H4 (cell line): ENCODE data around the gene EVL. TPM values are rescaled to one million over a fixed set of nuclear protein-coding genes. Genes with fewer than 3 reads are reported as not detected.

Source experiments
- DNase-seq: peaks from one replicate; pipeline ENCODE4 v3.0.0-alpha.2; 2015; ENCODE audit warnings: low spot score
- total RNA-seq: library from RNA; depleted of rRNA; stranded (reverse); fragments of >200 nt; shearing (Covaris generic); gene quantifications from 2 replicates; pipeline ENCODE4 v1.2.3, GENCODE V29; 2014

EVL gene
- total RNA-seq, 1 experiment from 2014 or later: 13.0 TPM

- DNase-seq: no peak
Observed at GRCh38 chr14:100128688-100129087, 63.5 kb downstream of the EVL start.

DNA sequence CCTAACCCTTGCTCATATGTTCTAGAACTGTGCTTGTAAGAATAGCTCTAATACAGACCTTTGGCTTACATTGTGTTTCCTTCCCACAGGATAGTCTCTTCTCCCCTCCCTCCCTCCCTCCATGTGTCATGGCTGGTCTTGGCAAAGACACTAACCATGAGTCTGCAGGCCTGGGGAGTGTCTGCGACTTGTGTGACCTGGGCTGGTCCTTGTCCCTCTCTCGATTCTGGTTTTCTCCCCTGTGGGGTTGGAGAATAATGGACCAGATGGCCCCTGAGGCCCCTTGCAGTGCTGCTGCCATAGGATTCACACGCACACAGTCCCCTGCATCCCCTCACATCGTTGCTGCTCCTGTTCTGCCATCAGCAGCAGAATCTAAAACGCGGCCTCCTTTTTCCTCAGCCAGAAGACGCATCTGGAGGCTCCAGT, 64.0 kb downstream of the EVL start:
- no peak for DNase-seq

DNA sequence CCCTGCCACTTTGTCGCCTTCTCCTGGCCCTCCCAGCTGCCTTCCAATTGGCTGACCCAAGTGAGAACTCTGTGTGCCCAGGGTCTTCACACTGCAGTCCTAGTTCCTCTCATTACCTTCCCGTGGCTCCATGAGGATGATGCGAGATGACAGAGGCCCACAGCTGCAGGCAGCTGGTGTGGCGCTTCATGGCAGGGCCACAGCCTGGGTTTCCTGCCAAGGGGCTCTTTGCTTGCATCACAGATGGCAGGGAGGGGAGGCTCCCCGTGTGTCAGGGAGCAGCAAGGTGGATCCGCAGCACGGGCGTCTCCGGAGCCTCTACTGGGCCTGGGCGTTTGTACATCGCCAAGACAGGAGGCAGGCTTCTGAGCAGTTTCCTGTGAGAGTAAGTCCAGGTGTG, 65.3 kb downstream of the EVL start:
- no peak for DNase-seq

DNA sequence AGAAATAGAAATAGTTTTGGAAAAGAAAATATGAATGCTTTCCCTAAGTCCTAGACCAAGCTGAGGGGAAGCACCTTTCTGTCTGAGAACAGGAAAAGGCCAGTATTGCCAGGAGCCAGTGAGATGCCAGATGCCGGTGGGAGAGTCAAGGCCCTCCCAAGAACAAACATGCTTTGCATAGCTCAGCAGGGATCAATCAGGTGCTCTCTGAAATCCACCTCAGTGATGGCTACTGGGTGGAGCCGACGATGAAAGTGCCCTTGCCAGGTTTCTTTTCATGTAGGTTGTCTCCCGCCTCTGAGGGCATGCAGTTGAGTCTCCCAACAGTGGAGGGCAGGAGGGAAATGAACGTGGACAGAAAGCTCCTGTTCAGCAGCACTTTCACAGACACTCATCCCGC, 66.0 kb downstream of the EVL start:
- no peak for DNase-seq

DNA sequence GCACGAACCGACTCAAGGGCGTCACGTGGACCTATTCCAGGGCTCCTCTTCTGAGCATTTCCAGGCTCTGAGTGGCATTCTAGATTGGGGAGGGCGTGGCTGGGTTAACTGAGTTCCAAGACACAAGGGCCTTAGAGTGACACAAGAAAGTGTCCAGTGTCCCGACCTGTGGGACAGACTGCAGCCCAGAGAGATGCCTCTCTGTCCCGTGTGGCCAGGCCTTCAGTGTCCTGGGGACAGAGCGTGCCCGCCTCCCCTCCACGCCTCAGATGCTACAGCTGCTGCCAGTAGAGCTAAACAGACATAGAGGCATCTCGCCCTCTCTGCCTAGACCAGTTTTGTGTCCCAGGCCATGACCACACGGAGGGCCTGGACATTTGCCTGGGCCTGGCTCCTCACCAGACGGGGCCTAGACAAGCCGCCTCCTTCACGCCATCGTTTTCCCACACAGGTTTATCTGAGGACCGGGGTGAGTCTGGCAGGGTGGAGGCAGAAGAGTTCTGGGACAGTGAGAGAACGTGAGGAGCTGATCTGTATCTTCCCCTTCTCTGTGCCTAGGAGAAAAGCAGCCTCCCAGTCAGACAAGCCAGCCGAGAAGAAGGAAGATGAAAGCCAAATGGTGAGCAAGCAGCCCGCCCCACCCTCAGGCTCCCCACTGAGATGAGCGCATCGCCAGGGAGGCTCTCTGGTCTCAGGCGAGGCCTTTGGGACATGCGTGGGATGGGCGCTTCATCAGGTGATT, 67.1 kb downstream of the EVL start:
- no peak for DNase-seq

DNA sequence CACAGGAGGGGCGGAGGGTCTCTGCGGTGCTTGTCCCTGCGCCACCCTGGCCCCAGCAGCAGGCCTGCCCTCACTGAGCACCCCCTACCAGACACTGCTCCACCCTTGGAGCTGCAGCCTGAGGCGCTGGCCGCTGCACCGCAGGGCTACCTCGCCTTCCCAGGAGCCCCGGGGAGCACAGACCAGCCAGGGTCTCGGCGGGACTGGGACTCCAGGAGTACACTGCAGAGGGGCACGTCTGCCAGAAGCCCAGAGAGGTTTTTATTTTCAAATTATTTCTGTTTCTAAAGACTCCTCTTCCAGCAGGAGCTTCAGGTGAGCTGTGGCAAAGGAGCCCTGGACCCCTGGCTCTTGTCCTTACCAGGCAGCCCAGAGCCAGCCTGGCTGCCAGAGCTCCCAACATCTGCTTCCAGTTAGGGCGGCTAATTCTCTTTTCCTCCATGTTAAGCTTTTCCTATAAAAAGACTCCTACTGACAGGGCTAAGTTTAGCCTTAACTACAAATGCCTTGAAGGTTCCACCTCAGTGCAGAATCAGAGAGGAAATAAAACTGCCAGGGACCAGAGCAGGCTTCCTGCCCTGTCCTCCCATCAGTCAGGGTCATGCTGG, 67.8 kb downstream of the EVL start:
- no peak for DNase-seq

- DNase-seq: no peak
Observed at GRCh38 chr14:100134586-100134985, 69.4 kb downstream of the EVL start.

- no peak for DNase-seq
Observed at GRCh38 chr14:100135073-100135472, 69.9 kb downstream of the EVL start.

DNA sequence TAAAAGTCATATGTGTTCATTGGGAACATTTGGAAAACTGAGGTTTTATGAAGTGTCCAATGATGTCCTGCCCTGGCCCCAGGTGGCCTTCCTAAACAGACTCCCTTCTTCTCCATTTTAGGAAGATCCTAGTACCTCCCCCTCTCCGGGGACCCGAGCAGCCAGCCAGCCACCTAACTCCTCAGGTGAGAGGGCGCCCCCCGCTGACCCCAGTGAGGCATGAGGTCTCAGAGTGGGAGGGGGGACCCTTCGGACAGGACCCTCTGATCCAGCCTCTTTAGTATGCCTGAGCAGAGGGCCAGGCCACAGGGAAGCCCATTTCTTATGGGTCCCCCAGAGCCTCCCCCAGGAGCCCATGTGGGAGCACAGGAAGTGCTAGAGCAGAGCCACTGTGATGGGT, 70.6 kb downstream of the EVL start:
- no peak for DNase-seq

GRCh38 chr14:100137173-100137572, 72.0 kb downstream of the EVL start:
- no peak for DNase-seq

DNA sequence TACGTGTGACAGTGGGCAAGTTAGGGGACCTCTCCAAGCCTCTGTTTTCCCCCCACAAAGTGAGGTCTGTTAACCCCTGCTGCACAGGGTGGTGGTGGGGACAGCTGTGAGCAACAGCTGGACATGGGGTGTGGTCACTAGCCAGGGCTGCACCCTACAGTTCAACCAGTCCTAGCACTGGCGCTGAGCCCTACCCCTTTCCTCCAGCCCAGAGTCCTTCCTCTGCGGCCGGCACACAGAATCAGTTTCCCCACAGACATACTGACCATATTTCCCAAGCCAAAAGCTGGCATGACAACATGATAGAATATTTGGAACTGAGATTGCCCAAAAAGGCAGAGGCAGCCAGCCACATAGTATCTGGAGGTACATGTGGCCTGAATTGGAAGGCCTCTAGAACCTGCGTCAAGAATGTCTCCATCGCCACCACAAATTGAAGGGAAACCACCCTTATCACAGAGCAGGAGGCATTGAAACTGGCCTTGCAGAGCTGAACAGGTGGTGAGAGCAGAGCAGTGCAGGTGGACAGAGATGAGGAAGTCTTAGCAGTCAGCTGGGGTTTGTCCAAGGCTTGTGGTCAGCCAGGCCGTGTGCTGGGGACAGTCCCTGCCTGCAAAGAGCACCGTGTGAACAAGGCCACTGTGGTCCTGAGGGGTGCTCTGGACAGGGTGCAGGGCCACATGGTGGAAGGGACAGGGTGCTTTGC, 73.0 kb downstream of the EVL start:
- DNase-seq: no peak

GRCh38 chr14:100138955-100139354, 73.7 kb downstream of the EVL start:
- DNase-seq: no peak

DNA sequence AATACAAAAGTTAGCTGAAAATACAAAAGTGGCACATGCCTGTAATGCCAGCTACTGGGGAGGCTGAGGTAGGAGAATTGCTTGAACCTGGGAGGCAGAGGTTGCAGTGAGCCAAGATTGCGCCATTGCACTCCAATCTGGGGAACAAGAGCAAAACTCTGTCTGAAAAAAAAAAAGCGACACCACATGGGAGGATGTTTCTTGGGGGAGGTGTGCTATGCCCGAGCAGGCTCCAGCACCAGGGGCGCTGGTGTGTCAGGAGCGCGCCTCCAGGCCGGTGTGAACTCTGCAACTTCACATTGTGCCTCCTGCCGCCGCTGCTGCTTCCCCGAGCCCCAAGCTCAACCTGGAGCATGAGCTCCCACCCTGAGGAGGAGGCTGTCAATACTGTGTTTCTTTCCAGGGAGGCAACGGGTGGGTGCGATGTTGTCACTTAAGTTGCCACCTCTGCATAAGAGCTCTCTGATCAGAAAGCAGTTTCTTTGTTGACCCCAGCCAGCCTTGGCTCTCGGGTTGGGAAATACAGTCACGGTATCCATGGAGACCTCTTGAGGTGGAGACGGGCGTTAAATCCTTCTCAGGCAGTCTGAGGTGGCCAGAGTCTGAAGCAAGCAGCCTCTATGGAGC, 75.3 kb downstream of the EVL start:
- DNase-seq: no peak

- DNase-seq: no peak
Observed at GRCh38 chr14:100141098-100141497, 75.9 kb downstream of the EVL start.

DNA sequence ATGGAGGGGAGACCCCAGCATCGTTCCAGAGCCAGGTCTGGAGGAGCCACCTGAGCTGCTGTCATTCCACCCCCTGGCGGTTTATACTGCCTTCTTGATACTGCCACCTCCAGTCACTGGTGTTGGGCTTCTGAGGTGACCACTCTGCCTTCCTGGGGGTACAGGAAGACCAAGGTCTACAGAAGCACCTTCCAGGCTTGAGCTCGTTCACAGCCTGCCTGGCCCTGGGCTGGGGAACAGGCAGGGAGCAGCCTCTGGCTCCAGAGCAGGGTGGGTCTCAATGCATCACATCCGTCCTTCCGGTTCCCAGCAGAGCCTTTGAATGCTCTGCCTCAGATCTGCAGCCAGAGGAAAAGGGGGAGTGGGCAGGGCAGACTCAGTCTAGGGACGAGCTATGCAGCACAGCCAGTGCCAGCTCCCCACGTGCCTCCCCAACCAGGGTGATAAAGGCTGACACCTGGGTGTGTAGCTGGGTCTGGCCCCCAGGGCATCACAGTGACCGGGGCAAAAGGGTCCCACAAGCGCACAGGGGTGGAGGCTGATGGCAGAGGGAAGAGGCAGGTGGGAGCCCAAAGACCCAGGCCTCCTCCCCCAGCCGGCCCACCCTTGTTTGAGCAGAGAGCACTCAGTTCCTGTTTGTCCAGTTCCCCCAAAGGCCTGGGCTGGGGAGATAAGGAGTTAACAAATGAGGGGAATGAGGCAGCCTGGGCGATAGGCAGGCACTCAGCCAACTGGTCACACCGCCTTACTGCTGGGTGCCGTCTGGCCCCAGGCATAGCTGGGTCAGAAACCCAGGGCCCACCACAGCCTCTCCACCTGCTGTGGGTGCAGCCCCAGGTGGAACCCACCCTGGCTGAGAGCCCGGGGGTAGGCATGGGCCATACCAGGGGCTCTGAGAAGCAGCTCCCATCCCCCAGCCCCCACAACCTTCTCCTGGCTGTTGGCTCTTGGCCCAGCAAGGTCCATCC, 77.1 kb downstream of the EVL start:
- no peak for DNase-seq

GRCh38 chr14:100143523-100143922, 78.3 kb downstream of the EVL start:
- no peak for DNase-seq

- no peak for DNase-seq
Observed at GRCh38 chr14:100143934-100144333, 78.7 kb downstream of the EVL start.

GRCh38 chr14:100144645-100144995, 79.4 kb downstream of the EVL start:
- no peak for DNase-seq

DNA sequence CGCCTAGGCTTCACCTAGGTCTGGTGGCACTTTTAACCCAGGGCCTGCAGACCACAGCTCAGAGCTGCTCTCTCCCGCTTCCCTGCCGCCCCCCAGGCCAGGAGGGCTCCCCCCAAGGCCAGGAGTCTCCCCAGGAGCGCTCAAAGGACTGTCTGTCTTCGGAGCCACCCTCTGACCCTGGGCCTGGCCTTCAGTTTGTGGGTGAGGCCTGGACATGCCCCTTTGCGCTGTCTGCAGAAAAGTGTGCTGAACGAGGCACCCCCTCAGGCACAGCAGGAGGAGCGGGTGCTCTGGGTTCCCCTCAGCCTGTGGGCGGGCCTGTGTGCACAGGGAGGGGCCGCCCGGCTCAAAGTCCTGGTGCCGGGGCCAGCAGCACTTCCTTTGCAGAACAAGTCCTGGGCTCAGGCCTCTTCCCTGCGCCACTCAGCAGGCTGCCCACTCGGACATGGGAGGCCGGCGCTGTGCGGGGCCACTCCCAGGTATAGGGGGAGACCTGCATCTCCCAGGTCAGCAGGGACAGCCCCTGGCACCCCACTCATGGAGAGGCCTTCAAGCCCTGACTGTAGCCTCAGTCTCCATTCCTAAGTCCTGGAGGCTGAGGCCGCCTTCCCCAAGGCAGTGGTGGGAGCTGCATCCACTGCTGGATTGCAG, 79.9 kb downstream of the EVL start:
- DNase-seq: no peak

GRCh38 chr14:100145682-100146464, 80.7 kb downstream of the EVL start:
- DNase-seq: no peak
